Gastrocnemius medialis (tissue), 4 donors: ENCODE results near the gene APOL3.

Experiments
- CTCF ChIP-seq, 5 experiments: fragments of 450-650 bp in 3 of 5; fragments of 200-600 bp in 2 of 5; sonication (generic) in 2 of 5; IDR thresholded peaks in 4 of 5; conservative IDR thresholded peaks in 1 of 5; 1 replicate in 4 of 5; 2 replicates in 1 of 5; pipeline ENCODE4 v1.5.1; 2016 to 2019; ENCODE audit warnings: antibody characterized with exemption in 5 of 5, mild to moderate bottlenecking in 3 of 5, moderate library complexity in 3 of 5
- POLR2A ChIP-seq, 2 donors: fragments of 450-650 bp; IDR thresholded peaks; one replicate each; pipeline ENCODE4 v1.6.1; 2017; ENCODE audit warnings: antibody characterized with exemption in 2 of 2, mild to moderate bottlenecking in 2 of 2, moderate library complexity in 2 of 2

- TF ChIP-seq CTCF (IDR thresholded peaks at IDR 0.05 in 4 of 5, conservative IDR thresholded peaks at IDR 0.05 in 1 of 5) (peak; percentile 55 to 75 (median 60)), POLR2A (IDR thresholded peaks at IDR 0.05) (no peak)
Measured at GRCh38 chr22:36194971-36195370, 34.4 kb upstream of the APOL3 start.
